GM12878 (cell line): ENCODE results near the gene GFPT1. TPM values are rescaled to one million over a fixed set of nuclear protein-coding genes. Genes with fewer than 3 reads are reported as not detected.

Experiments
- ATAC-seq: fragments of 200-7000 bp; cut with Tn5 transposase; 3 replicates; pipeline ENCODE4 v1.9.1; 2020; ENCODE audit warnings: mild to moderate bottlenecking, moderate library complexity
- BruUV-seq: library from RNA; stranded (reverse); fragments of 400-500 nt; replicated peaks from 2 replicates; lab custom pipeline; 2021; lab: Mats Ljungman, UMichigan
- CTCF ChIA-PET: fragments of 300-600 bp; sonication (Branson Sonifier 250); formaldehyde crosslinking; extraction: SDS; loops from one replicate; lab custom pipeline; 2021; ENCODE audit warnings: inconsistent platforms; lab: Yijun Ruan, JAX
- POLR2A ChIA-PET: fragments of 350-600 bp; formaldehyde crosslinking; extraction: SDS; loops from one replicate; lab custom pipeline; 2021; ENCODE audit warnings: inconsistent platforms; lab: Charles Lee
- RAD21 ChIA-PET: fragments of 300-600 bp; sonication (Branson Sonifier 250); formaldehyde crosslinking; loops from one replicate; lab custom pipeline; 2023; ENCODE audit warnings: antibody characterized with exemption; ENCODE audit not compliant: unreplicated experiment; lab: Charles Lee
- SMC1A ChIA-PET: fragments of 300-600 bp; sonication (Branson Sonifier 250); formaldehyde crosslinking; loops from one replicate; lab custom pipeline; 2023; ENCODE audit not compliant: unreplicated experiment, uncharacterized antibody; lab: Charles Lee
- DNase-seq: peaks from one replicate; pipeline ENCODE4 v3.0.0-alpha.2; 2011; ENCODE audit warnings: low read depth, low spot score
- FAIRE-seq: peaks from 3 replicates; lab custom pipeline; 2011; peaks lifted over from hg19 to GRCh38; lab: Jason Lieb, UNC
- H2AFZ ChIP-seq: 2 replicates; pipeline ENCODE4 v1.6.0; 2011; ENCODE audit warnings: low read depth, low read length, control low read depth; ENCODE audit not compliant: control insufficient read depth
- H3K27ac ChIP-seq: 2 replicates; pipeline ENCODE4 v1.5.1; 2011; ENCODE audit warnings: control low read depth; ENCODE audit not compliant: control insufficient read depth, insufficient read depth
- H3K27me3 ChIP-seq, 2 experiments: replicated peaks in 1 of 2; 2 replicates each; pipeline versions ENCODE4 v1.6.0 to v1.6.1; 2011; ENCODE audit warnings: low read length in 1 of 2; ENCODE audit not compliant: control insufficient read depth in 2 of 2, insufficient read depth in 2 of 2
- H3K36me3 ChIP-seq, 2 experiments: 2 replicates each; pipeline ENCODE4 v1.5.1; 2011; ENCODE audit warnings: low read length in 1 of 2; ENCODE audit not compliant: control insufficient read depth in 2 of 2, insufficient read depth in 2 of 2
- H3K4me1 ChIP-seq: 2 replicates; pipeline ENCODE4 v1.6.1; 2011; ENCODE audit warnings: mild to moderate bottlenecking, low read length, moderate library complexity, mixed read lengths; ENCODE audit not compliant: control insufficient read depth, insufficient read depth
- H3K4me2 ChIP-seq: 2 replicates; pipeline ENCODE4 v1.6.0; 2011; ENCODE audit warnings: control low read depth; ENCODE audit not compliant: control insufficient read depth, insufficient read depth
- H3K4me3 ChIP-seq: fragments of 200-600 bp; sonication (generic); 2 replicates; pipeline ENCODE4 v1.5.1; 2016
- H3K79me2 ChIP-seq: 2 replicates; pipeline ENCODE4 v1.6.0; 2011; ENCODE audit warnings: low read length; ENCODE audit not compliant: control insufficient read depth, insufficient read depth
- H3K9ac ChIP-seq: 2 replicates; pipeline ENCODE4 v1.8.0; 2011; ENCODE audit warnings: low read length, control low read depth, mixed read lengths; ENCODE audit not compliant: control insufficient read depth, insufficient read depth
- H3K9me3 ChIP-seq: replicated peaks from 3 replicates; pipeline ENCODE4 v1.5.1; 2011; ENCODE audit warnings: mild to moderate bottlenecking, low read length; ENCODE audit not compliant: control insufficient read depth, insufficient read depth
- H4K20me1 ChIP-seq: 2 replicates; pipeline ENCODE4 v1.6.0; 2011; ENCODE audit not compliant: control insufficient read depth, insufficient read depth
- CBFB ChIP-seq: IDR thresholded peaks from 2 replicates; pipeline ENCODE4 v1.6.1; 2016; ENCODE audit warnings: antibody characterized with exemption, low read depth
- DPF2 ChIP-seq: fragments of 450-650 bp; IDR thresholded peaks from 2 replicates; pipeline ENCODE4 v1.6.1; 2017; ENCODE audit warnings: mild to moderate bottlenecking
- MYB ChIP-seq: fragments of 150-350 bp; IDR thresholded peaks from 2 replicates; pipeline ENCODE4 v1.6.1; 2014; ENCODE audit warnings: mild to moderate bottlenecking, low read depth, low read length, borderline replicate concordance
- NR2C1 ChIP-seq: fragments of 450-650 bp; IDR thresholded peaks from 2 replicates; pipeline ENCODE4 v1.6.1; 2017; ENCODE audit warnings: antibody characterized with exemption, mild to moderate bottlenecking, moderate library complexity
- ZNF384 ChIP-seq: IDR thresholded peaks from 2 replicates; pipeline ENCODE4 v1.6.1; 2012; ENCODE audit warnings: low read depth, mild to moderate bottlenecking, low read length, improper control_type of control experiment, borderline replicate concordance
- in situ Hi-C: fragments of 300-500 bp; cut with MboI; formaldehyde crosslinking; loops from 9 replicates; pipeline ENCODE4 v1.14.3; 2018; ENCODE audit warnings: mixed read lengths
- intact Hi-C: fragments of 100-400 bp; cut with micrococcal nuclease; formaldehyde crosslinking; loops from one replicate; pipeline ENCODE4 v1.14.2; 2022; ENCODE audit not compliant: unreplicated experiment
- polyA plus RNA-seq, 11 experiments: library from polyadenylated mRNA; depleted of rRNA in 4 of 11; unstranded in 6 of 11; stranded (reverse) in 5 of 11; fragments of >200 nt; fragmentation: Nextera tagmentation in 4 of 11; fragmentation: Illumina TruSeq in 1 of 11; extraction: Ambion mirVana in 4 of 11; extraction: Trizol in 1 of 11; gene quantifications; 1 replicate in 1 of 11; 2 replicates in 10 of 11; pipeline versions ENCODE4 v1.2.1 to v1.2.3, GENCODE V29; 2011 to 2016; ENCODE audit warnings: inconsistent platforms in 2 of 11, missing spikeins in 2 of 11, low read depth in 1 of 11
- total RNA-seq, 4 experiments: library from RNA; depleted of rRNA in 3 of 4; stranded (reverse); fragments of >200 nt in 3 of 4; fragmentation: Illumina TruSeq in 1 of 4; extraction: Trizol in 1 of 4; gene quantifications; 2 replicates each; pipeline versions ENCODE4 v1.2.1 to v1.2.3, GENCODE V29; 2013 to 2021
- TF ChIP-seq, protein P1 (sequence below): fragments of 450-650 bp; formaldehyde crosslinking; IDR thresholded peaks from 2 replicates; pipeline ENCODE4 v1.5.0; 2022; ENCODE audit warnings: mild to moderate bottlenecking, missing genetic modification characterization
- TF ChIP-seq, protein P2 (sequence below): fragments of 450-650 bp; formaldehyde crosslinking; IDR thresholded peaks from 2 replicates; pipeline ENCODE4 v1.4.0; 2020; ENCODE audit warnings: mild to moderate bottlenecking, moderate library complexity
- TF ChIP-seq, protein P3 (sequence below): fragments of 450-650 bp; IDR thresholded peaks from 2 replicates; pipeline ENCODE4 v1.6.1; 2017; ENCODE audit warnings: mild to moderate bottlenecking
- TF ChIP-seq, protein P4 (sequence below): IDR thresholded peaks from 2 replicates; pipeline ENCODE4 v1.6.1; 2012; ENCODE audit warnings: low read depth, low read length, improper control_type of control experiment
- TF ChIP-seq, protein P5 (sequence below): IDR thresholded peaks from 2 replicates; pipeline ENCODE4 v1.6.1; 2012; ENCODE audit warnings: mild to moderate bottlenecking, low read depth, low read length

The GFPT1 gene
- total and polyA plus RNA-seq, 10 of the 15 experiments (the other 5 are each of a cell fraction or from before 2014, with no cell fraction given), result 10.1 to 95.2 (median 24.5) TPM

DNA sequence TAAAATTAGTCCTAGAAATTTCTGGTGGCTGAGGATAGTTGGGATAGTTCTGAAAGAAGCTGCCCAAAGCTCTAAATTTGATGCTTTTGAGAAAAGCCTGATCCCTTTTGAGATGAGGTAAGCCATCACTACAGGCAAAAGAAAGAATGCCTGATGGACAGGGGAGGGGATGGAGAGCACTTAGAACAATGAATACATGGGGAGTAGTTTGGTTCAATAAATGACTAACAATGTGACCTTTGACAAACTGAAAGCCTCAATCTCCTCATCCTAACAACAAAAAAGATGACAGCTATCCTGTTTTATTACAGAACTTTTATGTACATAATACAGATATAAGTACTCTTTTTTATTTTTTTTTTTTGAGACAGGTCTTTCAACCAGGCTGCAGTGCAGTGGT, 42.7 kb downstream of the GFPT1 start:
- no TSS peak for BruUV-seq
- Histone ChIP-seq H3K36me3 (peaks cover 18 to 41% of the 10 kb centered on the region in 2 experiments), H3K27ac (no peak overlapping the region), H3K4me1 (no peaks in the 10 kb centered on the region), H3K79me2 (no peaks in the 10 kb centered on the region), H3K9ac (no peak overlapping the region), H4K20me1 (no peaks in the 10 kb centered on the region), H2AFZ (no peak overlapping the region), H3K27me3 (no peaks in the 10 kb centered on the region), H3K4me3 (no peak overlapping the region), H3K4me2 (no peak overlapping the region), H3K9me3 (no peaks in the 10 kb centered on the region)
- in situ Hi-C loops (no loop called here), intact Hi-C loops (no loop called here)
- SMC1A ChIA-PET, result interaction anchor here (0.6 kb wide), 1 partner anchor 1264 kb away, joined by 3 read pairs; no protein-coding TSS in a partner anchor
- CTCF ChIA-PET, result interaction anchor here (1.8 kb wide), 1 partner anchor 38 kb away, joined by 4 read pairs; no protein-coding TSS in a partner anchor
- RAD21 ChIA-PET, result no interaction called here
- POLR2A ChIA-PET, result interaction anchor here (0.6 to 0.7 kb wide), 2 partner anchors 25 to 84 kb away, joined by 3 read pairs; no protein-coding TSS in a partner anchor
- DNase-seq (no peak), FAIRE-seq (no peak), ATAC-seq (no peak)
- TF ChIP-seq, protein P1, sequence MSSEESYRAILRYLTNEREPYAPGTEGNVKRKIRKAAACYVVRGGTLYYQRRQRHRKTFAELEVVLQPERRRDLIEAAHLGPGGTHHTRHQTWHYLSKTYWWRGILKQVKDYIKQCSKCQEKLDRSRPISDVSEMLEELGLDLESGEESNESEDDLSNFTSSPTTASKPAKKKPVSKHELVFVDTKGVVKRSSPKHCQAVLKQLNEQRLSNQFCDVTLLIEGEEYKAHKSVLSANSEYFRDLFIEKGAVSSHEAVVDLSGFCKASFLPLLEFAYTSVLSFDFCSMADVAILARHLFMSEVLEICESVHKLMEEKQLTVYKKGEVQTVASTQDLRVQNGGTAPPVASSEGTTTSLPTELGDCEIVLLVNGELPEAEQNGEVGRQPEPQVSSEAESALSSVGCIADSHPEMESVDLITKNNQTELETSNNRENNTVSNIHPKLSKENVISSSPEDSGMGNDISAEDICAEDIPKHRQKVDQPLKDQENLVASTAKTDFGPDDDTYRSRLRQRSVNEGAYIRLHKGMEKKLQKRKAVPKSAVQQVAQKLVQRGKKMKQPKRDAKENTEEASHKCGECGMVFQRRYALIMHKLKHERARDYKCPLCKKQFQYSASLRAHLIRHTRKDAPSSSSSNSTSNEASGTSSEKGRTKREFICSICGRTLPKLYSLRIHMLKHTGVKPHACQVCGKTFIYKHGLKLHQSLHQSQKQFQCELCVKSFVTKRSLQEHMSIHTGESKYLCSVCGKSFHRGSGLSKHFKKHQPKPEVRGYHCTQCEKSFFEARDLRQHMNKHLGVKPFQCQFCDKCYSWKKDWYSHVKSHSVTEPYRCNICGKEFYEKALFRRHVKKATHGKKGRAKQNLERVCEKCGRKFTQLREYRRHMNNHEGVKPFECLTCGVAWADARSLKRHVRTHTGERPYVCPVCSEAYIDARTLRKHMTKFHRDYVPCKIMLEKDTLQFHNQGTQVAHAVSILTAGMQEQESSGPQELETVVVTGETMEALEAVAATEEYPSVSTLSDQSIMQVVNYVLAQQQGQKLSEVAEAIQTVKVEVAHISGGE (CRISPR knock-in tag), result no peak
- TF ChIP-seq MYB, result no peak
- TF ChIP-seq, protein P2, sequence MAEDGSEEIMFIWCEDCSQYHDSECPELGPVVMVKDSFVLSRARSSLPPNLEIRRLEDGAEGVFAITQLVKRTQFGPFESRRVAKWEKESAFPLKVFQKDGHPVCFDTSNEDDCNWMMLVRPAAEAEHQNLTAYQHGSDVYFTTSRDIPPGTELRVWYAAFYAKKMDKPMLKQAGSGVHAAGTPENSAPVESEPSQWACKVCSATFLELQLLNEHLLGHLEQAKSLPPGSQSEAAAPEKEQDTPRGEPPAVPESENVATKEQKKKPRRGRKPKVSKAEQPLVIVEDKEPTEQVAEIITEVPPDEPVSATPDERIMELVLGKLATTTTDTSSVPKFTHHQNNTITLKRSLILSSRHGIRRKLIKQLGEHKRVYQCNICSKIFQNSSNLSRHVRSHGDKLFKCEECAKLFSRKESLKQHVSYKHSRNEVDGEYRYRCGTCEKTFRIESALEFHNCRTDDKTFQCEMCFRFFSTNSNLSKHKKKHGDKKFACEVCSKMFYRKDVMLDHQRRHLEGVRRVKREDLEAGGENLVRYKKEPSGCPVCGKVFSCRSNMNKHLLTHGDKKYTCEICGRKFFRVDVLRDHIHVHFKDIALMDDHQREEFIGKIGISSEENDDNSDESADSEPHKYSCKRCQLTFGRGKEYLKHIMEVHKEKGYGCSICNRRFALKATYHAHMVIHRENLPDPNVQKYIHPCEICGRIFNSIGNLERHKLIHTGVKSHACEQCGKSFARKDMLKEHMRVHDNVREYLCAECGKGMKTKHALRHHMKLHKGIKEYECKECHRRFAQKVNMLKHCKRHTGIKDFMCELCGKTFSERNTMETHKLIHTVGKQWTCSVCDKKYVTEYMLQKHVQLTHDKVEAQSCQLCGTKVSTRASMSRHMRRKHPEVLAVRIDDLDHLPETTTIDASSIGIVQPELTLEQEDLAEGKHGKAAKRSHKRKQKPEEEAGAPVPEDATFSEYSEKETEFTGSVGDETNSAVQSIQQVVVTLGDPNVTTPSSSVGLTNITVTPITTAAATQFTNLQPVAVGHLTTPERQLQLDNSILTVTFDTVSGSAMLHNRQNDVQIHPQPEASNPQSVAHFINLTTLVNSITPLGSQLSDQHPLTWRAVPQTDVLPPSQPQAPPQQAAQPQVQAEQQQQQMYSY (CRISPR knock-in tag), result no peak
- no peak for TF ChIP-seq DPF2
- no peak for TF ChIP-seq ZNF384
- TF ChIP-seq, protein P3, sequence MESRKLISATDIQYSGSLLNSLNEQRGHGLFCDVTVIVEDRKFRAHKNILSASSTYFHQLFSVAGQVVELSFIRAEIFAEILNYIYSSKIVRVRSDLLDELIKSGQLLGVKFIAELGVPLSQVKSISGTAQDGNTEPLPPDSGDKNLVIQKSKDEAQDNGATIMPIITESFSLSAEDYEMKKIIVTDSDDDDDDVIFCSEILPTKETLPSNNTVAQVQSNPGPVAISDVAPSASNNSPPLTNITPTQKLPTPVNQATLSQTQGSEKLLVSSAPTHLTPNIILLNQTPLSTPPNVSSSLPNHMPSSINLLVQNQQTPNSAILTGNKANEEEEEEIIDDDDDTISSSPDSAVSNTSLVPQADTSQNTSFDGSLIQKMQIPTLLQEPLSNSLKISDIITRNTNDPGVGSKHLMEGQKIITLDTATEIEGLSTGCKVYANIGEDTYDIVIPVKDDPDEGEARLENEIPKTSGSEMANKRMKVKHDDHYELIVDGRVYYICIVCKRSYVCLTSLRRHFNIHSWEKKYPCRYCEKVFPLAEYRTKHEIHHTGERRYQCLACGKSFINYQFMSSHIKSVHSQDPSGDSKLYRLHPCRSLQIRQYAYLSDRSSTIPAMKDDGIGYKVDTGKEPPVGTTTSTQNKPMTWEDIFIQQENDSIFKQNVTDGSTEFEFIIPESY, result no peak
- no peak for TF ChIP-seq NR2C1
- TF ChIP-seq, protein P4, sequence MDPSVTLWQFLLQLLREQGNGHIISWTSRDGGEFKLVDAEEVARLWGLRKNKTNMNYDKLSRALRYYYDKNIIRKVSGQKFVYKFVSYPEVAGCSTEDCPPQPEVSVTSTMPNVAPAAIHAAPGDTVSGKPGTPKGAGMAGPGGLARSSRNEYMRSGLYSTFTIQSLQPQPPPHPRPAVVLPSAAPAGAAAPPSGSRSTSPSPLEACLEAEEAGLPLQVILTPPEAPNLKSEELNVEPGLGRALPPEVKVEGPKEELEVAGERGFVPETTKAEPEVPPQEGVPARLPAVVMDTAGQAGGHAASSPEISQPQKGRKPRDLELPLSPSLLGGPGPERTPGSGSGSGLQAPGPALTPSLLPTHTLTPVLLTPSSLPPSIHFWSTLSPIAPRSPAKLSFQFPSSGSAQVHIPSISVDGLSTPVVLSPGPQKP, result no peak
- no peak for TF ChIP-seq CBFB
- TF ChIP-seq, protein P5, sequence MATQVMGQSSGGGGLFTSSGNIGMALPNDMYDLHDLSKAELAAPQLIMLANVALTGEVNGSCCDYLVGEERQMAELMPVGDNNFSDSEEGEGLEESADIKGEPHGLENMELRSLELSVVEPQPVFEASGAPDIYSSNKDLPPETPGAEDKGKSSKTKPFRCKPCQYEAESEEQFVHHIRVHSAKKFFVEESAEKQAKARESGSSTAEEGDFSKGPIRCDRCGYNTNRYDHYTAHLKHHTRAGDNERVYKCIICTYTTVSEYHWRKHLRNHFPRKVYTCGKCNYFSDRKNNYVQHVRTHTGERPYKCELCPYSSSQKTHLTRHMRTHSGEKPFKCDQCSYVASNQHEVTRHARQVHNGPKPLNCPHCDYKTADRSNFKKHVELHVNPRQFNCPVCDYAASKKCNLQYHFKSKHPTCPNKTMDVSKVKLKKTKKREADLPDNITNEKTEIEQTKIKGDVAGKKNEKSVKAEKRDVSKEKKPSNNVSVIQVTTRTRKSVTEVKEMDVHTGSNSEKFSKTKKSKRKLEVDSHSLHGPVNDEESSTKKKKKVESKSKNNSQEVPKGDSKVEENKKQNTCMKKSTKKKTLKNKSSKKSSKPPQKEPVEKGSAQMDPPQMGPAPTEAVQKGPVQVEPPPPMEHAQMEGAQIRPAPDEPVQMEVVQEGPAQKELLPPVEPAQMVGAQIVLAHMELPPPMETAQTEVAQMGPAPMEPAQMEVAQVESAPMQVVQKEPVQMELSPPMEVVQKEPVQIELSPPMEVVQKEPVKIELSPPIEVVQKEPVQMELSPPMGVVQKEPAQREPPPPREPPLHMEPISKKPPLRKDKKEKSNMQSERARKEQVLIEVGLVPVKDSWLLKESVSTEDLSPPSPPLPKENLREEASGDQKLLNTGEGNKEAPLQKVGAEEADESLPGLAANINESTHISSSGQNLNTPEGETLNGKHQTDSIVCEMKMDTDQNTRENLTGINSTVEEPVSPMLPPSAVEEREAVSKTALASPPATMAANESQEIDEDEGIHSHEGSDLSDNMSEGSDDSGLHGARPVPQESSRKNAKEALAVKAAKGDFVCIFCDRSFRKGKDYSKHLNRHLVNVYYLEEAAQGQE, result no peak
